OCI-LY7 (cell line): ENCODE measurements around the gene BDH1.

Source experiments
- CTCF ChIP-seq: fragments of 200-600 bp; sonication (generic); conservative IDR thresholded peaks from 2 replicates; pipeline ENCODE4 v1.5.1; 2014; ENCODE audit warnings: mild to moderate bottlenecking, antibody characterized with exemption, low read length, moderate library complexity, mixed read lengths
- EZH2phosphoT487 ChIP-seq: fragments of 200-600 bp; sonication (generic); IDR thresholded peaks from 2 replicates; pipeline ENCODE4 v1.6.1; 2018; ENCODE audit warnings: low read depth, borderline replicate concordance, mild to moderate bottlenecking, mixed run types, antibody characterized with exemption, low read length, moderate library complexity, mixed read lengths

GRCh38 chr3:197597335-197597734 lies 41.6 kb upstream of the BDH1 start:
- no peak for TF ChIP-seq CTCF
- no peak for TF ChIP-seq EZH2phosphoT487
